HepG2 (cell line): ENCODE results near the gene DAB1. TPM values are rescaled to one million over a fixed set of nuclear protein-coding genes. Genes with fewer than 3 reads are reported as not detected.

ENCODE experiments used
- BATF2 ChIP-seq: sonication (generic); formaldehyde crosslinking; IDR thresholded peaks from 2 replicates; pipeline ENCODE4 v1.8.0; 2022; ENCODE audit warnings: mild to moderate bottlenecking, missing genetic modification reagents, moderate library complexity
- MBD4 ChIP-seq: IDR thresholded peaks from 2 replicates; pipeline ENCODE4 v1.6.1; 2012; ENCODE audit warnings: low read length, inconsistent platforms, borderline replicate concordance
- NCOA1 ChIP-seq: sonication (generic); formaldehyde crosslinking; IDR thresholded peaks from 2 replicates; pipeline ENCODE4 v1.9.0; 2021; ENCODE audit warnings: missing genetic modification reagents
- NR2F1 ChIP-seq, 2 experiments: fragments of 450-650 bp in 1 of 2; formaldehyde crosslinking in 1 of 2; IDR thresholded peaks; 2 replicates each; pipeline versions ENCODE4 v1.5.0 to v1.6.1; 2016 to 2020; ENCODE audit warnings: mild to moderate bottlenecking in 1 of 2, missing compliant biosample characterization in 1 of 2, missing genetic modification reagents in 1 of 2, moderate library complexity in 1 of 2
- RELA ChIP-seq: sonication (generic); formaldehyde crosslinking; IDR thresholded peaks from 2 replicates; pipeline ENCODE4 v1.4.0; 2020; ENCODE audit warnings: missing genetic modification reagents
- RERE ChIP-seq: IDR thresholded peaks from 2 replicates; pipeline ENCODE4 v1.6.1; 2016; ENCODE audit warnings: low read depth, missing genetic modification reagents, missing compliant biosample characterization
- RXRB ChIP-seq: IDR thresholded peaks from 2 replicates; pipeline ENCODE4 v1.6.1; 2016; ENCODE audit warnings: borderline replicate concordance, missing genetic modification reagents, missing compliant biosample characterization
- TEAD2 ChIP-seq: sonication (generic); formaldehyde crosslinking; IDR thresholded peaks from 2 replicates; pipeline ENCODE4 v1.9.0; 2021; ENCODE audit warnings: missing genetic modification reagents
- ZBTB3 ChIP-seq: sonication (generic); formaldehyde crosslinking; IDR thresholded peaks from 2 replicates; pipeline ENCODE4 v1.4.0; 2020; ENCODE audit warnings: low read depth, mild to moderate bottlenecking, moderate library complexity, missing genetic modification reagents, borderline replicate concordance
- ZFP62 ChIP-seq: sonication (generic); formaldehyde crosslinking; IDR thresholded peaks from 2 replicates; pipeline ENCODE4 v1.4.0; 2020; ENCODE audit warnings: missing genetic modification reagents
- ZNF329 ChIP-seq: sonication (generic); formaldehyde crosslinking; IDR thresholded peaks from 2 replicates; pipeline ENCODE4 v1.9.0; 2021; ENCODE audit warnings: low read depth, mild to moderate bottlenecking, missing genetic modification reagents
- ZNF558 ChIP-seq: sonication (generic); formaldehyde crosslinking; IDR thresholded peaks from 2 replicates; pipeline ENCODE4 v1.9.0; 2022; ENCODE audit warnings: mild to moderate bottlenecking, missing genetic modification reagents, borderline replicate concordance
- ZNF570 ChIP-seq: sonication (generic); formaldehyde crosslinking; IDR thresholded peaks from 2 replicates; pipeline ENCODE4 v1.4.0; 2020; ENCODE audit warnings: mild to moderate bottlenecking, missing genetic modification reagents, borderline replicate concordance
- ZNF800 ChIP-seq: sonication (generic); formaldehyde crosslinking; IDR thresholded peaks from 2 replicates; pipeline ENCODE4 v1.4.0; 2020; ENCODE audit warnings: missing genetic modification reagents
- polyA plus RNA-seq, 8 experiments: library from polyadenylated mRNA; depleted of rRNA in 3 of 8; stranded (reverse) in 7 of 8; unstranded in 1 of 8; fragments of >200 nt; fragmentation: Illumina TruSeq in 4 of 8; extraction: Trizol in 4 of 8; gene quantifications; 2 replicates each; pipeline versions ENCODE4 v1.2.1 to v1.2.3, GENCODE V29; 2011 to 2016; ENCODE audit warnings: low read depth in 4 of 8, missing spikeins in 1 of 8, mixed read lengths in 1 of 8; ENCODE audit not compliant: insufficient read depth in 1 of 8
- total RNA-seq, 5 experiments: library from RNA; depleted of rRNA; stranded (reverse); fragments of >200 nt; fragmentation: Illumina TruSeq; extraction: Trizol; gene quantifications; 2 replicates each; pipeline ENCODE4 v1.2.3, GENCODE V29; 2016; ENCODE audit warnings: low read depth in 1 of 5
- TF ChIP-seq, protein P1 (sequence below), 2 experiments: IDR thresholded peaks; 2 replicates each; pipeline ENCODE4 v1.6.1; 2011 to 2012; ENCODE audit warnings: low read length in 2 of 2, borderline replicate concordance in 1 of 2, low read depth in 1 of 2, mild to moderate bottlenecking in 1 of 2, moderate library complexity in 1 of 2
- TF ChIP-seq, protein P2 (sequence below): sonication (generic); formaldehyde crosslinking; IDR thresholded peaks from 2 replicates; pipeline ENCODE4 v1.5.0; 2020; ENCODE audit warnings: missing genetic modification reagents

The DAB1 gene
- total and polyA plus RNA-seq, 2 of the 13 experiments (the other 11 are each of a cell fraction or from before 2014, with no cell fraction given), result 0.04 to 0.13 TPM

GRCh38 chr1:56965916-56966697 is 457.8 kb downstream of the DAB1 start, which contains the start of gene C8B (continued):
- no peak for TF ChIP-seq BATF2
- TF ChIP-seq MBD4, result no peak
- TF ChIP-seq ZNF558 (CRISPR knock-in tag), result no peak
- no peak for TF ChIP-seq ZNF570
- no peak for TF ChIP-seq NCOA1 (CRISPR knock-in tag)
- no peak for TF ChIP-seq ZNF329 (CRISPR knock-in tag)
- TF ChIP-seq, protein P1, sequence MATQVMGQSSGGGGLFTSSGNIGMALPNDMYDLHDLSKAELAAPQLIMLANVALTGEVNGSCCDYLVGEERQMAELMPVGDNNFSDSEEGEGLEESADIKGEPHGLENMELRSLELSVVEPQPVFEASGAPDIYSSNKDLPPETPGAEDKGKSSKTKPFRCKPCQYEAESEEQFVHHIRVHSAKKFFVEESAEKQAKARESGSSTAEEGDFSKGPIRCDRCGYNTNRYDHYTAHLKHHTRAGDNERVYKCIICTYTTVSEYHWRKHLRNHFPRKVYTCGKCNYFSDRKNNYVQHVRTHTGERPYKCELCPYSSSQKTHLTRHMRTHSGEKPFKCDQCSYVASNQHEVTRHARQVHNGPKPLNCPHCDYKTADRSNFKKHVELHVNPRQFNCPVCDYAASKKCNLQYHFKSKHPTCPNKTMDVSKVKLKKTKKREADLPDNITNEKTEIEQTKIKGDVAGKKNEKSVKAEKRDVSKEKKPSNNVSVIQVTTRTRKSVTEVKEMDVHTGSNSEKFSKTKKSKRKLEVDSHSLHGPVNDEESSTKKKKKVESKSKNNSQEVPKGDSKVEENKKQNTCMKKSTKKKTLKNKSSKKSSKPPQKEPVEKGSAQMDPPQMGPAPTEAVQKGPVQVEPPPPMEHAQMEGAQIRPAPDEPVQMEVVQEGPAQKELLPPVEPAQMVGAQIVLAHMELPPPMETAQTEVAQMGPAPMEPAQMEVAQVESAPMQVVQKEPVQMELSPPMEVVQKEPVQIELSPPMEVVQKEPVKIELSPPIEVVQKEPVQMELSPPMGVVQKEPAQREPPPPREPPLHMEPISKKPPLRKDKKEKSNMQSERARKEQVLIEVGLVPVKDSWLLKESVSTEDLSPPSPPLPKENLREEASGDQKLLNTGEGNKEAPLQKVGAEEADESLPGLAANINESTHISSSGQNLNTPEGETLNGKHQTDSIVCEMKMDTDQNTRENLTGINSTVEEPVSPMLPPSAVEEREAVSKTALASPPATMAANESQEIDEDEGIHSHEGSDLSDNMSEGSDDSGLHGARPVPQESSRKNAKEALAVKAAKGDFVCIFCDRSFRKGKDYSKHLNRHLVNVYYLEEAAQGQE (IDR thresholded peaks at IDR 0.05; ENCODE audit: borderline replicate concordance in 1 of 2, low read depth in 1 of 2, low read length in 2 of 2), result no peak
- TF ChIP-seq NR2F1 (CRISPR knock-in tag; IDR thresholded peaks at IDR 0.05), result 0 out of 4 replicates have a peak, but pooled peaks of 1 of the 2 experiments have one; percentile 16
- TF ChIP-seq RELA (CRISPR knock-in tag), result no peak
- TF ChIP-seq RXRB, result peak; percentile 67
- no peak for TF ChIP-seq ZNF800 (CRISPR knock-in tag)
- no peak for TF ChIP-seq TEAD2
- TF ChIP-seq, protein P2, sequence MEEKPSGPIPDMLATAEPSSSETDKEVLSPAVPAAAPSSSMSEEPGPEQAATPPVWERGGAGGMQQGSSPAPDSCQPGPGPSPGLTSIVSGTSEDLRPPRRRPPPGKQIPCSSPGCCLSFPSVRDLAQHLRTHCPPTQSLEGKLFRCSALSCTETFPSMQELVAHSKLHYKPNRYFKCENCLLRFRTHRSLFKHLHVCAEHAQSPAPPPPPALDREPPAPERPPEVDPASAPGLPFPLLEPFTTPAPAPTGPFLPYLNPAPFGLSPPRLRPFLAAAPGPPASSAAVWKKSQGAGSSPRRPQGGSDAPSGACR (CRISPR knock-in tag), result peak; percentile 30; the same call in 1 of the 2 replicates
- TF ChIP-seq ZBTB3 (CRISPR knock-in tag), result no peak
- no peak for TF ChIP-seq ZFP62 (CRISPR knock-in tag)
- TF ChIP-seq RERE (CRISPR knock-in tag), result no peak
